Duodenal mucosa (tissue), 2 donors: ENCODE results near the gene STRA8.

Source experiments
- H3K27ac ChIP-seq: one replicate; pipeline ENCODE4 v1.7.0; 2013; ENCODE audit warnings: low read depth, low read length
- H3K27me3 ChIP-seq, 2 donors: one replicate each; pipeline ENCODE4 v1.7.0; 2013; ENCODE audit warnings: low read length in 2 of 2, control low read depth in 1 of 2; ENCODE audit not compliant: insufficient read depth in 2 of 2, control insufficient read depth in 1 of 2
- H3K36me3 ChIP-seq, 2 donors: one replicate each; pipeline ENCODE4 v1.7.0; 2013; ENCODE audit warnings: low read length in 2 of 2, control low read depth in 1 of 2; ENCODE audit not compliant: insufficient read depth in 2 of 2, control insufficient read depth in 1 of 2
- H3K4me1 ChIP-seq, 2 donors: one replicate each; pipeline ENCODE4 v1.7.0; 2013; ENCODE audit warnings: low read length in 2 of 2, control low read depth in 1 of 2; ENCODE audit not compliant: insufficient read depth in 2 of 2, control insufficient read depth in 1 of 2
- H3K4me3 ChIP-seq, 2 donors: one replicate each; pipeline ENCODE4 v1.7.0; 2013; ENCODE audit warnings: low read length in 2 of 2, low read depth in 1 of 2
- H3K9ac ChIP-seq, 2 donors: one replicate each; pipeline ENCODE4 v1.7.0; 2013; ENCODE audit warnings: low read length in 2 of 2, low read depth in 1 of 2
- H3K9me3 ChIP-seq, 2 donors: one replicate each; pipeline ENCODE4 v1.7.0; 2013; ENCODE audit warnings: low read length in 2 of 2, control low read depth in 1 of 2; ENCODE audit not compliant: control insufficient read depth in 1 of 2

Gene STRA8

DNA sequence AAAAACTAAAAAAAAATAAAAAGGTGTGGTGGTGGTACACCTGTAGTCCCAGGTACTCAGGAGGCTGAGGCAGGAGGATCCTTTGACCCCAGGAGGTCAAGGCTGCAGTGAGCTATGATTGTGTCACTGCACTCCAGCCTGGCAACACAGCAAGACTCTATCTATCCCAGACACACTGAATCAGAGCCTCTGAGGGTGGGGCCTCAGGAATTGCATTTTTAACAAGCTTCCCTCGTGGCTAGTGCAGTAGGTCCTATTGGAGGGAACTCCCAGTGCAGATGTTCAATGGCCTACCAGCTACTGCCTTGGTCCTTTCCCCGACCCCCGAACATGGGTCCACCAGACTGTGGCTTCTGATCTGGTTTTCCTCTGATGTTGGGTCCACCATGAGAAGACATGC, 14.9 kb downstream of the STRA8 start:
- H3K9me3 ChIP-seq = no peaks in the 10 kb centered on the region
- no peak overlapping the region for H3K4me3 ChIP-seq
- H3K27me3 ChIP-seq = no peaks in the 10 kb centered on the region
- no peak overlapping the region for H3K9ac ChIP-seq
- no peaks in the 10 kb centered on the region for H3K36me3 ChIP-seq
- H3K27ac ChIP-seq = no peak overlapping the region
- no peaks in the 10 kb centered on the region for H3K4me1 ChIP-seq

DNA sequence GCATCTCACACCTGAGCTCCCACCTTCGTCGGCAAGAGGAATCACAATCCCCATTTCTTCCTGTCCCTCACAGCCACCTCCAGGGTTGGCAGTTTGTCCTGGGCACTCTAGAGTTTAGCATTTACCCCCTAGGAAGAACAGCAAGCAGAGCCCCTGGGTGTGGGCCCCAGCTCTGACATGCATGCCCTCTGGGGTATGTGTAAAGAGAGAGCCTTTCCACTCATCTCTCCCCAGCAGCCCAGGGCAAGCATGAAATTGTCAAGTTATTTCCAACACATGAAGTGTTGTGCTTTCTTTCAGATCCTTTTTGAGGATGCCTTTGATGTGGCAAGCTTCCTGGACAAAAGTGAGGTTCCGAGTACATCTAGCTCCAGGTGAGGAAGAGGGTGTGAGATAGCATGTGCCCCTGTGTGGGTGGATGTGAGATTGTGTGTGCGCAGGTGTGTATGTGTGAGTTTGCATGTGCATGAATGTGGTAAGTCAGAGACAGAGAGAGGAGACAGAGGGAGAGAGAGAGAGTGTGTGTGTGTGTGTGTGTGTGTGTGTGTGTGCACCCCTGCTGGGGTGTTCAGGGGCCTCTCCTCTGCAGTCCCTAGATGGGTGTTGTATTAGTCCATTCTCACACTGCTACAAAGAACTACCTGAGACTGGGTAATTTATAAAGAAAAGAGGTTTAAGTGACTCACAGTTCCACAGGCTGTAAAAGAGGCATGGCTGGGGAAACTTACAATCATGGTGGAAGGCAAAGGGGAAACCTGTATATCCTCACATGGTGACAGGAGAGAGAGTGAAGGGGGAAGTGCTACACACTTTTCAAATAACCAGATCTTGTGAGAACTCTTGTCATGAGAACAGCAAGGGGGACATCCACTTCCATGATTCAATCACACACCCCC, 18.1 kb downstream of the STRA8 start:
- no peaks in the 10 kb centered on the region for H3K9me3 ChIP-seq
- H3K4me3 ChIP-seq = no peak overlapping the region
- H3K4me1 ChIP-seq = peaks cover 6 to 7% of the 10 kb centered on the region in 2 donors
- no peak overlapping the region for H3K9ac ChIP-seq
- no peaks in the 10 kb centered on the region for H3K27me3 ChIP-seq
- no peaks in the 10 kb centered on the region for H3K36me3 ChIP-seq
- no peak overlapping the region for H3K27ac ChIP-seq

GRCh38 chr7:135253851-135254771, 20.5 kb downstream of the STRA8 start:
- H3K4me3 ChIP-seq = no peak overlapping the region
- peak overlapping the region; percentile 36 for H3K27ac ChIP-seq
- H3K9ac ChIP-seq = no peak overlapping the region

DNA sequence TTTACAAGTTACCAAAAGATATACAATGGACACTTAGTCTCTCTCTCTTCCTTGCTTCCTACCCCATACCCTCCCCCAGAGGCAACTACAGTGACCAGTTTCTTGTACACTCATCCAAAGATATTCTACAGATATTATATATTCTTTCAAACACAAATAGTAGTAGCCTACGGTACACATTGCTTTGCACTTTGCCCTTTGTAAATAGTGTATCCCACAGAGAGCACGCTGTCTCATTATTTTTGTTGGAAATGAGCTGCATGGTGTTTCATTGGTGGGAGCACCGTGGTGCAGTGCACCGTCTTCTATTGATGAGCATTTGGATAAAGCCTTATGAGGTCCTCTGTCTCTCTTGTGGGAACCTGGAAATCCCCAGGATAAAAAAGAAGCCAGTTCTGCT, 24.2 kb downstream of the STRA8 start:
- no peaks in the 10 kb centered on the region for H3K9me3 ChIP-seq
- H3K9ac ChIP-seq = no peak overlapping the region
- H3K36me3 ChIP-seq = no peaks in the 10 kb centered on the region
- peaks cover 6 to 7% of the 10 kb centered on the region in 2 donors for H3K4me1 ChIP-seq
- H3K4me3 ChIP-seq = no peak overlapping the region
- H3K27me3 ChIP-seq = no peaks in the 10 kb centered on the region
- no peak overlapping the region for H3K27ac ChIP-seq

More at GRCh38 chr7:135253851-135254771, 20.5 kb downstream of the STRA8 start:
- peaks cover 6 to 7% of the 10 kb centered on the region in 2 donors for H3K4me1 ChIP-seq
- no peaks in the 10 kb centered on the region for H3K27me3 ChIP-seq
- no peaks in the 10 kb centered on the region for H3K9me3 ChIP-seq
- no peaks in the 10 kb centered on the region for H3K36me3 ChIP-seq

DNA sequence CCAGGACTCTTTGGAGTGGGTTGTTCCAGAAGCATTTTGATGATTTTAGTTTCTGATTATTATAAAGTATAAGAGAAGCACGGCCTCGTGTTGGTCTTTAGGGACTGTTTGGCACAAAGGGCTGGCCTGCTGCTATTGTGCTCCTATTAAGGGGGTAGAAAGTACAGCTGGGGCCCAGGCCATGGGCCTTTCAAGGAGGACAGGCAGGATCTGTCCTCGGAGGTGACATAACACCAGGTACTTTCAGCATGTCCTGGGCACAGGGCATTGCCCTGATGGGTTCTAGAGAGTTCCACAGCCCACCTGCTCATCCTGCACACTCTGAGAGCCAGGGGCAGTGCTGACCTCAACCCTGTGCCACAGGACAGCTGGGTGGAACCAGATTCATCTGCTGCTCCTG, 24.9 kb downstream of the STRA8 start:
- peaks cover 6 to 7% of the 10 kb centered on the region in 2 donors for H3K4me1 ChIP-seq
- no peaks in the 10 kb centered on the region for H3K9me3 ChIP-seq
- no peaks in the 10 kb centered on the region for H3K36me3 ChIP-seq
- no peak overlapping the region for H3K4me3 ChIP-seq
- no peak overlapping the region for H3K27ac ChIP-seq
- H3K27me3 ChIP-seq = no peaks in the 10 kb centered on the region
- H3K9ac ChIP-seq = no peak overlapping the region

DNA sequence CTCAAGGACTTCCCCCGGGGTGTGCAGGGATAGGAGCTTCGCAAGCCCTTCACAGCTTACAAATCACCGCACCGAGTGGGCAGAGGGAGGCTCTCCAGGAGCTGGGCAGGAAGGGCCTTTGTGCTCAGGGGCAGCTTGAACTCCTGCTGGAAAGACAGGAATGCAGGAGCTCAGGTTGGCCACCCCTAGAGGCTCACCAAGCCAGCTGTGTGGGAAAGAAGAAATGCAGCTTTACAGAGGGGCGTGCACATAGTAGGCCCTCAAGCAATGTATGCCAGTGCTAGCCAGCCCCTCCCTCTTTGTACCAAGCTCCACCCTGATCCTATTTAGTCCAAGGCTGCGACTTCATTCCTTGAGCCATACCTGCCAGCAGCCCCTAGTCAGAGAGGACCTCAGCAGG, 26.1 kb downstream of the STRA8 start:
- no peaks in the 10 kb centered on the region for H3K4me1 ChIP-seq
- H3K9me3 ChIP-seq = no peaks in the 10 kb centered on the region
- no peaks in the 10 kb centered on the region for H3K36me3 ChIP-seq
- no peak overlapping the region for H3K9ac ChIP-seq
- H3K4me3 ChIP-seq = no peak overlapping the region
- no peak overlapping the region for H3K27ac ChIP-seq
- H3K27me3 ChIP-seq = no peaks in the 10 kb centered on the region

GRCh38 chr7:135260470-135260869, 26.8 kb downstream of the STRA8 start:
- H3K9ac ChIP-seq = no peak overlapping the region
- no peak overlapping the region for H3K27ac ChIP-seq
- H3K9me3 ChIP-seq = no peaks in the 10 kb centered on the region
- no peaks in the 10 kb centered on the region for H3K36me3 ChIP-seq
- no peaks in the 10 kb centered on the region for H3K27me3 ChIP-seq
- no peak overlapping the region for H3K4me3 ChIP-seq
- H3K4me1 ChIP-seq = no peaks in the 10 kb centered on the region

GRCh38 chr7:135260930-135261721, 27.5 kb downstream of the STRA8 start:
- H3K9me3 ChIP-seq = no peaks in the 10 kb centered on the region
- H3K4me3 ChIP-seq = no peak overlapping the region
- H3K9ac ChIP-seq = no peak overlapping the region
- H3K4me1 ChIP-seq = no peaks in the 10 kb centered on the region
- no peaks in the 10 kb centered on the region for H3K36me3 ChIP-seq
- no peaks in the 10 kb centered on the region for H3K27me3 ChIP-seq
- no peak overlapping the region for H3K27ac ChIP-seq

- no peak overlapping the region for H3K4me3 ChIP-seq
These were observed 29.1 kb downstream of the STRA8 start for GRCh38 chr7:135262623-135263320.

More at GRCh38 chr7:135262623-135263320, 29.1 kb downstream of the STRA8 start:
- Histone ChIP-seq H3K27ac (no peak overlapping the region), H3K9ac (no peak overlapping the region), H3K4me1 (no peaks in the 10 kb centered on the region), H3K27me3 (no peaks in the 10 kb centered on the region), H3K9me3 (no peaks in the 10 kb centered on the region), H3K36me3 (no peaks in the 10 kb centered on the region)
